PFSK-1 (cell line): ENCODE measurements around the gene ITPRID1.

Experiments
- POLR2AphosphoS5 ChIP-seq: IDR thresholded peaks from 2 replicates; pipeline ENCODE4 v1.6.1; 2012; ENCODE audit warnings: low read depth, mild to moderate bottlenecking, control low read depth, low read length, moderate library complexity
- TF ChIP-seq, protein P1 (sequence below), 2 experiments: IDR thresholded peaks; 2 replicates each; pipeline versions ENCODE4 v1.6.1 to v1.8.0; 2011 to 2012; ENCODE audit warnings: low read depth in 2 of 2, low read length in 2 of 2, control low read depth in 1 of 2, inconsistent platforms in 1 of 2, mild to moderate bottlenecking in 1 of 2, moderate library complexity in 1 of 2; ENCODE audit not compliant: insufficient read depth in 1 of 2

- TF ChIP-seq POLR2AphosphoS5: no peak
- TF ChIP-seq, protein P1, sequence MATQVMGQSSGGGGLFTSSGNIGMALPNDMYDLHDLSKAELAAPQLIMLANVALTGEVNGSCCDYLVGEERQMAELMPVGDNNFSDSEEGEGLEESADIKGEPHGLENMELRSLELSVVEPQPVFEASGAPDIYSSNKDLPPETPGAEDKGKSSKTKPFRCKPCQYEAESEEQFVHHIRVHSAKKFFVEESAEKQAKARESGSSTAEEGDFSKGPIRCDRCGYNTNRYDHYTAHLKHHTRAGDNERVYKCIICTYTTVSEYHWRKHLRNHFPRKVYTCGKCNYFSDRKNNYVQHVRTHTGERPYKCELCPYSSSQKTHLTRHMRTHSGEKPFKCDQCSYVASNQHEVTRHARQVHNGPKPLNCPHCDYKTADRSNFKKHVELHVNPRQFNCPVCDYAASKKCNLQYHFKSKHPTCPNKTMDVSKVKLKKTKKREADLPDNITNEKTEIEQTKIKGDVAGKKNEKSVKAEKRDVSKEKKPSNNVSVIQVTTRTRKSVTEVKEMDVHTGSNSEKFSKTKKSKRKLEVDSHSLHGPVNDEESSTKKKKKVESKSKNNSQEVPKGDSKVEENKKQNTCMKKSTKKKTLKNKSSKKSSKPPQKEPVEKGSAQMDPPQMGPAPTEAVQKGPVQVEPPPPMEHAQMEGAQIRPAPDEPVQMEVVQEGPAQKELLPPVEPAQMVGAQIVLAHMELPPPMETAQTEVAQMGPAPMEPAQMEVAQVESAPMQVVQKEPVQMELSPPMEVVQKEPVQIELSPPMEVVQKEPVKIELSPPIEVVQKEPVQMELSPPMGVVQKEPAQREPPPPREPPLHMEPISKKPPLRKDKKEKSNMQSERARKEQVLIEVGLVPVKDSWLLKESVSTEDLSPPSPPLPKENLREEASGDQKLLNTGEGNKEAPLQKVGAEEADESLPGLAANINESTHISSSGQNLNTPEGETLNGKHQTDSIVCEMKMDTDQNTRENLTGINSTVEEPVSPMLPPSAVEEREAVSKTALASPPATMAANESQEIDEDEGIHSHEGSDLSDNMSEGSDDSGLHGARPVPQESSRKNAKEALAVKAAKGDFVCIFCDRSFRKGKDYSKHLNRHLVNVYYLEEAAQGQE (IDR thresholded peaks at IDR 0.05; ENCODE audit: insufficient read depth in 1 of 2, low read depth in 2 of 2, low read length in 2 of 2): no peak
These were observed 133.6 kb downstream of the ITPRID1 start for GRCh38 chr7:31647511-31647910.
